ENCODE results near the gene PTCRA.
"Not testable (repeated sequence)": the region's sequence is repeated elsewhere in the genome, so short reads cannot be mapped to it uniquely, and the experiment has no call there.

- TF ChIP-seq POLR2A (IDR thresholded peaks at IDR 0.05; ENCODE audit: low read depth, low read length); TAF1 (IDR thresholded peaks at IDR 0.05; ENCODE audit: borderline replicate concordance, low read depth, low read length); POLR2AphosphoS5 (IDR thresholded peaks at IDR 0.05; ENCODE audit: low read depth, low read length): not testable (repeated sequence)
Measured at GRCh38 chr6:42954405-42954804, 38.6 kb downstream of the PTCRA start.
